Ovary (tissue), 3 donors: ENCODE measurements around the gene CASKIN2.

Source experiments
- POLR2A ChIP-seq: fragments of 450-650 bp; IDR thresholded peaks from one replicate; pipeline ENCODE4 v1.6.1; 2017; ENCODE audit warnings: antibody characterized with exemption, mild to moderate bottlenecking, moderate library complexity
- TF ChIP-seq, protein P1 (sequence below), 3 donors: fragments of 450-650 bp in 2 of 3; fragments of 200-600 bp in 1 of 3; IDR thresholded peaks; one replicate each; pipeline versions ENCODE4 v1.5.1 to v1.8.0; 2016 to 2022; ENCODE audit warnings: antibody characterized with exemption in 3 of 3, mild to moderate bottlenecking in 1 of 3
- donor health status: DM: no; HTN: no; CAD: no.

DNA sequence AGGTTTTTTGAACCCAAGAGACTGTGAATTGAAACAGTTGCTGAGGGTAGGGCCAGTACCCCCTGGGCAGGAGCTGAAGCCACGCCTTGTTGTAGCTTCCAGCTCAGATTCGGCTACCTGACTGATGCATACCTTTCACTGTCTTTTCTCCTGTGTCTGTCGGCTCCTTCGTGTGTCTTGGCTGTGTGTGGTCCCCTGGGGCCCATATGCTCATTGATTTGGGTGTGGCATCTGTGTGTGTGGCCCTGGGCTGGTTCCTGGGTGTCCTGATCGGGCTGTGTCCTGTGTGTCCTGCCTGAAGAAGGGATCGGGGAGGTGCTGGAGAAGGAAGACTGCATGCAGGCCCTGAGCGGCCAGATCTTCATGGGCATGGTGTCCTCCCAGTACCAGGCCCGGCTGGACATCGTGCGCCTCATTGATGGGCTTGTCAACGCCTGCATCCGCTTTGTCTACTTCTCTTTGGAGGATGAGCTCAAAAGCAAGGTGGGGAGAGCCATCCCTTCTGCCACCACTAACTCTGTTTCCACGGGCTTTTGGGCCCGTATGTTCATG, 20.9 kb downstream of the CASKIN2 start:
- TF ChIP-seq POLR2A, result no peak
- TF ChIP-seq, protein P1, sequence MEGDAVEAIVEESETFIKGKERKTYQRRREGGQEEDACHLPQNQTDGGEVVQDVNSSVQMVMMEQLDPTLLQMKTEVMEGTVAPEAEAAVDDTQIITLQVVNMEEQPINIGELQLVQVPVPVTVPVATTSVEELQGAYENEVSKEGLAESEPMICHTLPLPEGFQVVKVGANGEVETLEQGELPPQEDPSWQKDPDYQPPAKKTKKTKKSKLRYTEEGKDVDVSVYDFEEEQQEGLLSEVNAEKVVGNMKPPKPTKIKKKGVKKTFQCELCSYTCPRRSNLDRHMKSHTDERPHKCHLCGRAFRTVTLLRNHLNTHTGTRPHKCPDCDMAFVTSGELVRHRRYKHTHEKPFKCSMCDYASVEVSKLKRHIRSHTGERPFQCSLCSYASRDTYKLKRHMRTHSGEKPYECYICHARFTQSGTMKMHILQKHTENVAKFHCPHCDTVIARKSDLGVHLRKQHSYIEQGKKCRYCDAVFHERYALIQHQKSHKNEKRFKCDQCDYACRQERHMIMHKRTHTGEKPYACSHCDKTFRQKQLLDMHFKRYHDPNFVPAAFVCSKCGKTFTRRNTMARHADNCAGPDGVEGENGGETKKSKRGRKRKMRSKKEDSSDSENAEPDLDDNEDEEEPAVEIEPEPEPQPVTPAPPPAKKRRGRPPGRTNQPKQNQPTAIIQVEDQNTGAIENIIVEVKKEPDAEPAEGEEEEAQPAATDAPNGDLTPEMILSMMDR (IDR thresholded peaks at IDR 0.05), result no peak
